Right renal pelvis (tissue), 4 donors: ENCODE measurements around the gene CEP95. TPM values are rescaled to one million over a fixed set of nuclear protein-coding genes. Genes with fewer than 3 reads are reported as not detected.
"Not testable (repeated sequence)": the region's sequence is repeated elsewhere in the genome, so short reads cannot be mapped to it uniquely, and the experiment has no call there.

Experiments used
- DNase-seq, 4 donors: peaks; one replicate each; pipeline ENCODE4 v3.0.0-alpha.2; 2013; ENCODE audit warnings: low read depth in 4 of 4, low spot score in 3 of 4, missing footprints in 1 of 4
- polyA plus RNA-seq, 4 donors: library from polyadenylated mRNA; unstranded; fragments of 120-200 nt; gene quantifications; one replicate each; pipeline ENCODE4 v1.2.1, GENCODE V29; 2013; ENCODE audit not compliant: insufficient read length in 4 of 4

Gene CEP95
- polyA plus RNA-seq, 4 donors = 81.9 to 123 (median 98.2) TPM

GRCh38 chr17:64495300-64495699, 11.5 kb upstream of the CEP95 start:
- DNase-seq = not testable (repeated sequence)

DNA sequence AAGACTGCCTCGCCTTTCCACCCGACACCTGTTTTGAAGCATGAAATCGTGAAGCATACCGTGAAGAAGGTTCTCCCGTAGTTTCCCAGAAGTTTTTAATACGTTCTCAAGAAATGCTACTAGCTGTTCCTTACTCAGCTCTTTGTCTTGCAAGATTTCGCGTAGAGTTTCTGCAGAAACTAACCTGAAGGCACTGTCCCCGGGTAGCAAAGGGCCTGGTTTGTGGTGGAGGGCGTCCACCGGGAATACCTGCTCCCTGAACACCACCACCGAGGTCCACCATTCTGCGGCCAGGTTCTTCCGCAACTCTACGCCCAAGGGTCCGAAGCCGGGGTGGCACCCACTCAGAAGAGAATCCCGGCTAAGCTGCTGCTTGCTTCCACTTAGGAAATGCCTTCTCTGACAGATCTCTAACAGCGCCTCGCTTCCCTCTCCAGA, 10.4 kb upstream of the CEP95 start:
- DNase-seq = no peak

GRCh38 chr17:64496786-64497564, 9.8 kb upstream of the CEP95 start, which contains the start of gene POLG2:
TSS of gene POLG2 (minus strand) at chr17:64497054. CDS start at chr17:64496968, 86 bp downstream.
- peak in 3 of 4 donors; percentile 77 to 84 (median 81) for DNase-seq

- no peak for DNase-seq
Measured at GRCh38 chr17:64497565-64498035, 9.2 kb upstream of the CEP95 start.

GRCh38 chr17:64498308-64499203, 8.2 kb upstream of the CEP95 start:
- no peak for DNase-seq

GRCh38 chr17:64499805-64500486, 6.8 kb upstream of the CEP95 start:
- no peak for DNase-seq

DNA sequence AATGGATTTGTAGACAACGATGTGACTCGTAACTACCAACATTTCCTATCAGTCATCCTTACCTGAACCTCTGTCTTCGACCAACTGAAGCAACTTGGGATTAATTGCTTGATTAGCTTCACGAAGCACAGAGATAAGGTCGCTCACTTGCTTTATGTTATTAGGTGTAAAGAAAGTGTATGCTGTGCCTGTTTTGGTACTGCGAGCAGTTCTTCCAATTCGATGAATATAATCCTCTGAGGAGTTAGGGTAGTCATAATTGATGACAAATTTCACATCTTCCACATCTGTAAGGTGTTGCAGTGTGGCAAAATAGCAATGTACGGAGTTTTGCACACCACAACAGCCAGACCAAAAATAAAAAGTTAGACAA, 6.3 kb upstream of the CEP95 start:
- no peak for DNase-seq

DNA sequence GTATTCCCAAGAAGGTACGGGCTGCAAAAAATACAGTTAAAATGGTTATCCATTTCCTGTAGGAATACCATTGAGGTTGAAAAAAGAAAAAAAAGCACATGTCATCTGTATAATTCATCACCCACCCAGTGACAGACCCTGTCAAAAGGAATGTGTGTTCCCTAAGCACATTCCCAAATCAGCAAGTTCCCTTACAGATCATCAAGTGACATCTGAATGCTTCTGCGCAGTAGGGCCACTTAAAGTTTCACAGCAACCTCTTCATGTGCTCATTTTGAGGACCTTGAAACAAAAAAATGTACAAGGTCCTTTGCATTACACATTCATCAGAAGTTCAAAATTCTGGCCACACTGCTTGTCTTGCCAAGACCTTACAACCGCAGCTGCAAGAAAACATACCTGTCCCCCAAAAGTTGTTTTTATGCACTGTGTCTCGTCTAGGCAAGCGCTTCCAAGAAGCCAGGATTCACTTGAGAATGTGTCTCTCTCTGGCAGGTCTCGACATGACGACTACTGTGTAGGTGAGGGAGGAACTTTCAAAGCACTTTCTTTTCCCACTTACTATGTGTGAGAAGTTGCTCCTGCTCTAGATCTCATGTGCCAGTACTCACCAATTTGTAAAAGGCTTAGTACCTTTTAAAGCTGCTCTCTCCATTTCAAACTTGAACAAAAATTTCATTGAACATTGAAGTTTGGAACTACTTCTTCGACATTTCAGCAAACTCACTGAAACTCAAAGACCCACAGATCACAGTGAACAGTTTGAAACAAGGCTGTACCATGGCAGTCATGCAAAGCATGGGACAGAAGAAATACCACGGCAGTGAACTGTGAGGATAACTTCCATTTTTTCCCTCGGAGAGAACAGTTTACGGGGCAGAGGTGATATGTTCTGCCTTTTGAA, 5.7 kb upstream of the CEP95 start:
- no peak for DNase-seq

- no peak for DNase-seq
Measured at GRCh38 chr17:64502021-64502420, 4.8 kb upstream of the CEP95 start.

GRCh38 chr17:64502809-64503208, 4.0 kb upstream of the CEP95 start:
- no peak for DNase-seq

GRCh38 chr17:64503341-64503740, 3.4 kb upstream of the CEP95 start:
- DNase-seq = no peak

DNA sequence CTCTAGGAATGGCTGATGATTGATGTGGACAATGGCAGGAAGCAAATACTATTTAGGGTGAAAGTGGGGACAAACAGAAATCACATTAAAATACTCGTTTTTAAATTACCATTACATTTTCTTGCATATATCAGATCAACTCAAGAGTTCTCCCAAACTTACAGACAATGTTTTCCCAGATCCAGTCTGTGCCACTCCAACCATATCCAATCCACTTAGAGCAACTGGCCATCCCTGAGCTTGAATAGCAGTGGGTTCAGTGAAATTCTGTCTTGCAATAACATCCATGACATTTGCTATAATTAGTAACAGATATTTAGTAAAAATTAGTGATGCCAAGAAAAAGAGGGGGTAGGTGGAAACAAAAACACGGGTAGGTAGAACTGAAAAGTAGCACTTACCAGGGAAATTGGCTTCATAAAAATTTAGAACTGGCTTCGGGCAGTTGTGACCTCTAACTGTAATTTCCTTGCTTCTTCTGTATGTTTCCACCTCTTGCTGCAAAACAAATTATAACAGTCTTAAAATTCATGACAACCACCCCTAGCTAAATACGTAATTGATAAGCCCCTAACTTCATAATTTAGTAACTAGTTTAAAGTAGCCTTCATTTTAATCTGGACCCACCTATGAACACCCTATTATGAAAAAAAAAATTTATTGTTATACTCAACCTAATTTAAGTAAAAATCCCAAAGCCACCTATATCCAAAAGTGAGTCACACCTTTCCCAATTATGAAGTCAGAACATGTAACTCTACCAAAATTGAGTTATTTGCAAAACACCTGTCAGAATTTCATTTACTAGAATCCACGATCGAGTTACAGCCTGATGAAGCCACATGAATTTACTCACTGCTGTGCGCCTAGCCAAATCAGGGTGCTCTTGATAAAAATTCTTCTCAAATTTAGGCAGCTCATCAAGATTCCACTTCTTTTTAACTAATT, 2.7 kb upstream of the CEP95 start:
- DNase-seq = no peak

GRCh38 chr17:64504769-64505339, 1.9 kb upstream of the CEP95 start:
- DNase-seq = peak in 2 of 4 donors; percentile 22 to 28

DNA sequence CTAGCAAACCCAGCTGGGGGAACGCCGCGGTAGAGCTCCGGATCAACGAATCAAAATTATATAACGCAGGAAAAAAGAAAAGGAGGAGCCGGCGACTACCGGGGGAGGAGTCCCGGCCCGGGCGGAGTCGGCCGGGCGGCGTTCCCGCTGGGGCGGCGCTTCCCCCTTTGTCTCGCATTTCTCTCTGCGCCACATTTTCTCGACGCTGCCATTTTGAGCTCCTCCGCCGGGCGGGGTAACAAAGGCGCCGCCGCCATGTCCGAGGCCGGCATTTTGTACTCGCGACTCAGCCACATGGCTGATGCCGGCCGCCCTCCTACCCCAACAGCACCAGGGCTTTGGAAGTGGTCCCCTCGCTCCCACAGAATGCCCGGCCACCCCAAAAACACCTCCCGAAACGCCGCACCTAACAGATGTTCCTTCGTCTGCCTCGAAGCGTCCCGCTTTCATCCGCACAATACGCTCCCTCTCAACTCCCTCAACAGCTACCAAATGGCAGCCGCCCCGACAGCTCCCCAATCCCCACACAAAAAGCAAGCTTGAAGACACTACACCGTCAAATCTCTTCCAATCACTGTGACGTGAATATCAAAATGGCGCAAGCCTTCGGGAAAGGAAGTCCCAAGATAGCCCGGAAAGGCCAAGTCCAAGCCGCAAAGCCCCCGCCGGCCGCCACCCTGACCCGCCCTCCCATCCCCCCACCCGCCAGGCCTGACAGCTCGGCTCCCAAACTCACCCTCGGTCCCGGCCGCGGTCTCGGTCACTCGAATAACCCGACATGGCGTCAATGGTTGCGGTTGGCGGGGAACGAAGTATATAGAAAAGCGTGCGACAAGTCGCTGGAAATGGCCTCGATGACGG, 1.2 kb upstream of the CEP95 start:
- DNase-seq = peak; percentile 87 to 89 (median 88)

GRCh38 chr17:64506201-64506575, 589 bp upstream of the CEP95 start, which contains the start of gene DDX5:
TSS of gene DDX5 (minus strand) at chr17:64506289. CDS start at chr17:64506119, 170 bp downstream.
- peak; percentile 90 to 91 (median 91) for DNase-seq

- DNase-seq = peak in 3 of 4 donors; percentile 51 to 68 (median 63)
Measured at GRCh38 chr17:64507413-64507782, 621 bp downstream of the CEP95 start.

DNA sequence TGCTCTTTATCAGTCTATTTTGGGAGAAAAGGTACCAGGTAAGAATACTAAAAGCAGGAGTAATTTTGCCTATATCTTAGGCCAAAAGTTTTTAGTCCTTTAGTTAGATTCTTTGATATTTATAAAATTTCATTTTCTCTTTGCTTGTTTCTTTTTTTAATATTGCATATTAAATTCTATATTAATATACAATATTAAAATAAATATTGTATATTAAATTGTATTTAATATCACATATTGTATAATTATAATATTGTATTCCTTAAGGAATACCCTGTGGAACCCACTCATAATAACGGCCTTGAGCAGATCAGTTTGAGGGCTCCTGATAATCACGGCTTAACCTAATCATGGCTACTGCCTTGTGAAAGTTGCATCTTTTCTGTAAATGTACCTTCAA, 1.9 kb downstream of the CEP95 start:
- DNase-seq = no peak
